HG03432 (cell line): ENCODE results near the gene IP6K2.
"Not testable (repeated sequence)": the region's sequence is repeated elsewhere in the genome, so short reads cannot be mapped to it uniquely, and the experiment has no call there.

Source experiments
- ATAC-seq: cut with Tn5 transposase; IDR thresholded peaks from one replicate; pipeline ENCODE4 v1.9.1; 2021; ENCODE audit warnings: mild to moderate bottlenecking, moderate library complexity; ENCODE audit not compliant: unreplicated experiment

The IP6K2 gene

DNA sequence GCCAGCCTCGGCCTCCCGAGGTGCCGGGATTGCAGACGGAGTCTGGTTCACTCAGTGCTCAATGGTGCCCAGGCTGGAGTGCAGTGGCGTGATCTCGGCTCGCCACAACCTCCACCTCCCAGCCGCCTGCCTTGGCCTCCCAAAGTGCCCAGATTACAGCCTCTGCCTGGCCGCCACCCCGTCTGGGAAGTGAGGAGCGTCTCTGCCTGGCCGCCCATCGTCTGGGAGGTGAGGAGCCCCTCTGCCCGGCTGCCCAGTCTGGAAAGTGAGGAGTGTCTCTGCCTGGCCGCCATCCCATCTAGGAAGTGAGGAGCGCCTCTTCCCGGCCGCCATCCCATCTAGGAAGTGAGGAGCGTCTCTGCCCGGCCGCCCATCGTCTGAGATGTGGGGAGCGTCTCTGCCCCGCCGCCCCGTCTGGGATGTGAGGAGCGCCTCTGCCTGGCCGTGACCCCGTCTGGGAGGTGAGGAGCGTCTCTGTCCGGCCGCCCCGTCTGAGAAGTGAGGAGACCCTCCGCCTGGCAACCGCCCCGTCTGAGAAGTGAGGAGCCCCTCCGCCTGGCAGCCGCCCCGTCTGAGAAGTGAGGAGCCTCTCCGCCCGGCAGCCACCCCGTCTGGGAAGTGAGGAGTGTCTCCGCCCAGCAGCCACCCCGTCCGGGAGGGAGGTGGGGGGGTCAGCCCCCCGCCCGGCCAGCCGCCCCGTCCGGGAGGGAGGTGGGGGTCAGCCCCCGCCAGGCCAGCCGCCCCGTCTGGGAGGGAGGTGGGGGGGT is 16.9 kb upstream of the IP6K2 start:
- not testable (repeated sequence) for ATAC-seq

- ATAC-seq = no peak
Measured at GRCh38 chr3:48727511-48727910, 10.5 kb upstream of the IP6K2 start.

DNA sequence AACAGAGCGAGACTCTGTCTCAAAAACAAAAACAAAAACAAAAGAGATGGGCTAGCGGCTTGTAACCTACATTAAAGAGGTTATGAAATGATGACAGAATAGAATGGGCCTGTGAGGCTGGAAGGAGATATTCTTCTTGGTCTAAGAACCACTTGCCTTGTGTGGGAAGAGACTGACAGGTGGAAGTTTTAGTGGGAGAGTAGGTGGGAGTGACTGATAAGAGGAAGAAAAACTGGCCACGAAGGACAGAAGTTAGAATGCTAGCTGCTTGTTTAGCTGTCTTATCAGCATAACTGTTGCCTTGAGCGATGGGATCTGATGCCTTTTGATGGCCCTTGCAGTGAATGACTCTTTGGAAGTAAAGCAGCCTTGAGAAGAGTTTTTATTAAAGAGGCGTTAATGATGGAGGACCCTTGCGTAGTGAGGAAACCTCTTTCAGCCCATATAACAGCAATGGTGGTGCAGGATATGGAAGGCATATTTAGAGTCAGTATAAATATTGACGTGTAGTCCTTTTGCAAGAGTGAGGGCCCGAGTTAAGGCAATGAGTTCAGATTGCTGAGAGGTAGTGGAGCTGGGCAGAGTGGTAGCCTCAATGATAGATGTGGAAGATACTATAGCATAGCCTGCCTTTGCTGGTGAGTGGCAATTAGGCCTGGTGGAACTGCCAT is 8.3 kb upstream of the IP6K2 start:
- ATAC-seq = not testable (repeated sequence)

DNA sequence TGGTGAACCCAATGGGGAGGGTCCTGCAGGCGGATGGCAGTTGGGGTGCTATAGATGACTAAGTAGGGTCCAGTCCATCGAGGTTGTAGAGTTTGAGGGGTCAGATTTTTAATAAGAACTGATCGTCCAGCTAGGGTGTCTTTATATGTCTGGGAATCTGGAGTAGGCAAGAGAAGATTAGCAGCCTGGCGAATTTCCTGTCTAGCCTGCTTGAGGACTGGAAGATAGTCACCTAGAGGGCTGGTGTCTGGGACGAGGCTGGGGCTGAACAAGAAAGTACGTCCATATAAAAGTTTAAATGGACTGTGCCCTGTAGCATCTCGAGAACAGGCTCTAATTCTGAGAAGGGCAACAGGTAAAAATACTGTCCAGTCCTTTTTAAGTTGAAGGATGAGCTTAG is 6.7 kb upstream of the IP6K2 start:
- no peak for ATAC-seq

DNA sequence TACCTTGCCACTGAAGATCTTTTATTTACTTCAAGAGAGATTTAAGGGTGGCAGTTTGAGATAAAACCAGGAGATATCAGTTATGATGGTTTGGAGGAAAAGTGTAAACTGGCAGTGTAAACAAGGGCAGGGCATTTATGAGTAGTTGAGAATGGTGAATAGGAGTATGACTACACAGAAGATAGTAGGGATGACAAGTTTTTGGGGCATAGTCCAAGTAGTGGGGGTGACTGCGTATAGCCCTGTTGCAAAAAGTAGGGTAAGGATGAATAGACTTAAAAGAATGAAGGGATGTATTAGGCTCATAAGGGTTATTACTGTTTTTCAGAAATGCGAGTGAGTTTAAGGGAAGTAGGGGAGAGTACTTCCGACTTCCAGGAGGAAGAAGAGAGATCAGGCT is 6.3 kb upstream of the IP6K2 start:
- ATAC-seq = not testable (repeated sequence)

DNA sequence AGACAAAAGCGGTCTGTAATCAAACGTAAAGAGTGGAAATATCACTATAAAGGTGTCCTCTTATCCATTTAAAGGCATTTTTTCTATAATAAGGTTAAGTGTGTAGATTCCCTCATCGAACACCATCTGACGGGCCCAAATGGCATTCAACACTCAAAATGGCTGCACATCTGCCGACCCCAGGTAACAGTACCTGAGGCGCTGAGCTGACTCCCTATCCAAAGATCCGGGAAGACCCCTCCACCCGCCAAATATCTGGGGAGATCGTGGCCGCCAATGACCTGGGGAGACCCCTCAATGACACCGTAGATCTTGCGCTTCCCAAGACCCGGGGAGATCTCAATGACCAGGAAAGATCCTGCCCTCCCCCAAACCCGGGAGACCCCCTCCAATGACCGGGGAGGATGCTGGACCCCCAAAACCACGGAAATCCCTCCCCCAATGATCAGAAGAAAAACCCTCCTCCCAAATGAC is 476 bp downstream of the IP6K2 start:
- ATAC-seq = no peak

GRCh38 chr3:48715174-48715800 is 1.7 kb downstream of the IP6K2 start:
- ATAC-seq = no peak

DNA sequence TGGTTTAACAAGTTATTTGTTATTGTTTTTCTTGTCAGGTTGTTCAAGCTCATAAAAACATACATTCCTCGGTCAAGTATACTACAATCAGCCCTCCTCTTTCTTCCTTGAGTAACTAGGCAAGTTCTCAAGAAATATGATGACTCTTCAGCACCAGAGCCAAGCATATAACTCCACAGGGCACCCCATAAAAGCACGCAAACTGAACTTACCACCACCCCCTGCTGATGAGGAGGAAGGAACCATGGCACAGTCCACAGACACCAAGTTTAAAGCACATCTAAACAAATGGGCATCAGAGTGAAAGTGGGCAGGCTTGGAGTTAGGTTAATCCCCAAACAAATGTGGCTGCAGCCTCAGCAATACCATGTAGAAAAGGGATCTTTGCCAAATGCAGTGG is 5.3 kb downstream of the IP6K2 start:
- ATAC-seq = no peak

GRCh38 chr3:48709051-48709461 is 8.0 kb downstream of the IP6K2 start:
- ATAC-seq = no peak

DNA sequence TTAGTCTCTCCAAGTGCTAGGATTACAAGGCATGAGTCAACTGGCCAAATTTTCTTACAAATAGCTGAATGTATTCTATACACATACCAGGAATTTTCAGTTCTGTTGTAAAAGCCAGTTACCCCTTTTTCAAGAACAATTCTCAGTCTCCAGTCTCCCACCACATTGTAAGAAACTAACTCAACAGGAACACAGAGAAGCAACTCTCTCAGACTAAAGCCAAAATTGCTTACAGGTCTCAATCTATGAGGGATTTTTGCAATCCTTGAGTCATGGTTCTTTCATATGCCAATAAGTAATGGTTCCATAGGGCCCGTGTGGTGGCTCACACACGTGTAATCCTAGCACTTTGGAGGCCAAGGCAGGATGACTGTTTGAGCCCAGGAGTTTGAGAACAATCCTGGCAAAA is 8.5 kb downstream of the IP6K2 start:
- ATAC-seq = no peak

- no peak for ATAC-seq
Measured at GRCh38 chr3:48707157-48707556, 9.9 kb downstream of the IP6K2 start.

GRCh38 chr3:48702320-48702920 is 14.6 kb downstream of the IP6K2 start:
- ATAC-seq = no peak

- ATAC-seq = no peak
Measured at GRCh38 chr3:48700731-48701405, 16.2 kb downstream of the IP6K2 start.

DNA sequence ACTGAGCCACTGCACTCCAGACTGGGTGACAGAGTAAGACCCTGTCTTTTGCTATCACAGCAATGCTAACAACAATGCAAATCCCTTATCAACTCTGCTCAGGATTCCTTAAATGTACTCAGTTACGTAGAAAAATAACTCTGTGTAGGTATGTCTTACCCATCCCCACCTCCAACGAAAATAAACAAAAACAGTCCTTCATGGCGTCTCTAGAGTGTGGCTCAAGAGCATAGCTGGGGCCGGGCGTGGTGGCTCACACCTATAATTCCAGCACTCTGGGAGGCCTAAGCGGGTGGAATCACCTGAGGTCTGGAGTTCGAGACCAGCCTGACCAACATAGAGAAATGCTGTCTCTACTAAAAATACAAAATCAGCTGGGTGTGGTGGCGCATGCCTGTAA is 18.1 kb downstream of the IP6K2 start:
- no peak for ATAC-seq

GRCh38 chr3:48697952-48698351 is 19.1 kb downstream of the IP6K2 start:
- ATAC-seq = no peak

GRCh38 chr3:48696601-48697000 is 20.4 kb downstream of the IP6K2 start:
- ATAC-seq = no peak

- ATAC-seq = no peak
Measured at GRCh38 chr3:48696156-48696555, 20.9 kb downstream of the IP6K2 start.

- ATAC-seq = no peak
Measured at GRCh38 chr3:48695393-48695753, 21.6 kb downstream of the IP6K2 start.

DNA sequence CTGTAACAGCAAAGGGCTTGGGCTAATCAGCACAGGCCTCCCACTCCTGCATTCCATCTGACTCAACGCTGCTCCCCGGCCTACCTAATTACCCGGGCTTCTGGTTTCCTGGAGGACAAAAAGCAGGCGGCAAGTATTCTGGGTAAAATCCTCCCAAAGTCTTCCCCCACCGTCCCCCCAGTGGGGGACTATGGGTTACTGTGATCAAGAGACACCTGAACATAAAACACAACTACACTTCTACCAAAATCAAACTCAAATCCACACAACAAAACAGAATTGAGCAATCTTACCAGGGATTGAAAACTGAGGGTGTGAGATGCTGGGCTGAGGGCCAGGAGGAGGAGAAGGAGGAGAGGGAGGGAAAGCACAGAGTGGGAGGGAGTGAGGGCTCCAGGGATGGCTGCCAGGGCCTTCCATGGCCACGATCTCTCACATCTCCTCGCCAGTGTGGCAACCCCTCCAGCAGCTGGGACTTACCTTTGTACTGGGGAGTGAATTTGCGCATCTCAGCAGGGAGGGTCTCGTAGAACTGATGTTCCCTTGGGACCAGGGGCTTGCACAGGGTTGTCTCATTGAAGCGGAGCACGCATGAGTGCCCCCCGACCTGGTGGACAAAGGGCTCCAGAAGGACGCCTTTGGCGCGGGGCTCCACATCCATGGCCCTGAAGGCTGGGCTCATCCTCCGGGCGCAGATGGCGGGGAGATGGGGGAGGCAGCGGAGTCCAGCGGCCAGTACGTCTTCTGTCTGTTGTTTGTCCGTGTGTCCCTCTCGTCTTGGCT is 22.2 kb downstream of the IP6K2 start:
- ATAC-seq = no peak

GRCh38 chr3:48693826-48694225 is 23.2 kb downstream of the IP6K2 start:
- ATAC-seq = no peak
